ENCODE measurements around the gene STOM.
A peak's percentile ranks its signal among the peaks of the same experiment; 100 is the strongest.

The STOM gene

GRCh38 chr9:121371495-121372061, 1.5 kb upstream of the STOM start:
- H3K4me3 ChIP-seq (ENCODE audit: low read length), result no peak overlapping the region
- no peak for TF ChIP-seq CTCF (IDR thresholded peaks at IDR 0.05; ENCODE audit: insufficient read depth, low read depth, low read length, missing control alignments)
- no peak for DNase-seq (ENCODE audit: low read depth)

- H3K4me3 ChIP-seq (ENCODE audit: low read length), result peak overlapping the region; percentile 78
- DNase-seq (ENCODE audit: low read depth), result no peak
- TF ChIP-seq CTCF (IDR thresholded peaks at IDR 0.05; ENCODE audit: insufficient read depth, low read depth, low read length, missing control alignments), result no peak
Observed at GRCh38 chr9:121368745-121369144, 1.3 kb downstream of the STOM start.

- TF ChIP-seq CTCF (IDR thresholded peaks at IDR 0.05; ENCODE audit: insufficient read depth, low read depth, low read length, missing control alignments), result no peak
- peak overlapping the region; percentile 78 for H3K4me3 ChIP-seq (ENCODE audit: low read length)
- no peak for DNase-seq (ENCODE audit: low read depth)
Observed at GRCh38 chr9:121368138-121368522, 1.9 kb downstream of the STOM start.

- no peak for TF ChIP-seq CTCF (IDR thresholded peaks at IDR 0.05; ENCODE audit: insufficient read depth, low read depth, low read length, missing control alignments)
- peak overlapping the region; percentile 78 for H3K4me3 ChIP-seq (ENCODE audit: low read length)
- no peak for DNase-seq (ENCODE audit: low read depth)
Observed at GRCh38 chr9:121367306-121368137, 2.5 kb downstream of the STOM start.

DNA sequence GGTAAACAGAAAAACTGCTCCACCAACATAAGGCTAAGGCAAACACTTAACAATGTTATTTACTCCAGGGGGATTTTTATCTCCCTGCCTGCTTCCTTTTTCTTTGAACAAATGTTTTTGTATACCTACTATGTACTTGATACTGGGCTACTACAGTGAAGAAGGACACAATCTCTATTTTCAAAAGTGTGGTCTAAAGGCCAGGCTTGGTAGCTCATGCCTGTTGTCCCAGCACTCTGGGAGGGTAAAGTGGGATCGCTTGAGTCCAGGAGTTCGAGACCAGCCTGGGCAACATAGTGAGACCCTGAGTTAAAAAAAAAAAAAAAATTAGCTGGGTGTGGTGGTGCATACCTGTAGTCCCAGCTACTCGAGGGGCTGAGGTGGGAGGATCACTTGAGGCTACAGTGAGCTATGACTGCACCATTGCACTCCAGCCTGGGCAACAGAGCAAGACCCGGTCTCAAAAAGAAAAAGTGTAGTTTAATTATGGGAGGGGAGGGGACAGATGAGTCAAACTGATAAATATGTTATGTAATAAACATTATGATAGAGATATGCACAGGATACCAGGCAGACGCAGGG, 3.3 kb downstream of the STOM start:
- TF ChIP-seq CTCF (IDR thresholded peaks at IDR 0.05; ENCODE audit: insufficient read depth, low read depth, low read length, missing control alignments), result no peak
- peak overlapping the region; percentile 78 for H3K4me3 ChIP-seq (ENCODE audit: low read length)
- DNase-seq (ENCODE audit: low read depth), result no peak

GRCh38 chr9:121365564-121365963, 4.5 kb downstream of the STOM start:
- no peak for DNase-seq (ENCODE audit: low read depth)
- no peak overlapping the region for H3K4me3 ChIP-seq (ENCODE audit: low read length)
- TF ChIP-seq CTCF (IDR thresholded peaks at IDR 0.05; ENCODE audit: insufficient read depth, low read depth, low read length, missing control alignments), result no peak

All from epithelial cell of esophagus (primary cell).